GM12878 (cell line): ENCODE results near the gene OMP. TPM values are rescaled to one million over a fixed set of nuclear protein-coding genes. Genes with fewer than 3 reads are reported as not detected.

ENCODE experiments used
- ATAC-seq: fragments of 200-7000 bp; cut with Tn5 transposase; 3 replicates; pipeline ENCODE4 v1.9.1; 2020; ENCODE audit warnings: mild to moderate bottlenecking, moderate library complexity
- BruUV-seq: library from RNA; stranded (reverse); fragments of 400-500 nt; replicated peaks from 2 replicates; lab custom pipeline; 2021; lab: Mats Ljungman, UMichigan
- CTCF ChIA-PET: fragments of 300-600 bp; sonication (Branson Sonifier 250); formaldehyde crosslinking; extraction: SDS; loops from one replicate; lab custom pipeline; 2021; ENCODE audit warnings: inconsistent platforms; lab: Yijun Ruan, JAX
- POLR2A ChIA-PET: fragments of 350-600 bp; formaldehyde crosslinking; extraction: SDS; loops from one replicate; lab custom pipeline; 2021; ENCODE audit warnings: inconsistent platforms; lab: Charles Lee
- RAD21 ChIA-PET: fragments of 300-600 bp; sonication (Branson Sonifier 250); formaldehyde crosslinking; loops from one replicate; lab custom pipeline; 2023; ENCODE audit warnings: antibody characterized with exemption; ENCODE audit not compliant: unreplicated experiment; lab: Charles Lee
- SMC1A ChIA-PET: fragments of 300-600 bp; sonication (Branson Sonifier 250); formaldehyde crosslinking; loops from one replicate; lab custom pipeline; 2023; ENCODE audit not compliant: unreplicated experiment, uncharacterized antibody; lab: Charles Lee
- DNase-seq: peaks from one replicate; pipeline ENCODE4 v3.0.0-alpha.2; 2011; ENCODE audit warnings: low read depth, low spot score
- FAIRE-seq: peaks from 3 replicates; lab custom pipeline; 2011; peaks lifted over from hg19 to GRCh38; lab: Jason Lieb, UNC
- H2AFZ ChIP-seq: 2 replicates; pipeline ENCODE4 v1.6.0; 2011; ENCODE audit warnings: low read depth, low read length, control low read depth; ENCODE audit not compliant: control insufficient read depth
- H3K27ac ChIP-seq: 2 replicates; pipeline ENCODE4 v1.5.1; 2011; ENCODE audit warnings: control low read depth; ENCODE audit not compliant: control insufficient read depth, insufficient read depth
- H3K27me3 ChIP-seq, 2 experiments: replicated peaks in 1 of 2; 2 replicates each; pipeline versions ENCODE4 v1.6.0 to v1.6.1; 2011; ENCODE audit warnings: low read length in 1 of 2; ENCODE audit not compliant: control insufficient read depth in 2 of 2, insufficient read depth in 2 of 2
- H3K36me3 ChIP-seq, 2 experiments: 2 replicates each; pipeline ENCODE4 v1.5.1; 2011; ENCODE audit warnings: low read length in 1 of 2; ENCODE audit not compliant: control insufficient read depth in 2 of 2, insufficient read depth in 2 of 2
- H3K4me1 ChIP-seq: 2 replicates; pipeline ENCODE4 v1.6.1; 2011; ENCODE audit warnings: mild to moderate bottlenecking, low read length, moderate library complexity, mixed read lengths; ENCODE audit not compliant: control insufficient read depth, insufficient read depth
- H3K4me2 ChIP-seq: 2 replicates; pipeline ENCODE4 v1.6.0; 2011; ENCODE audit warnings: control low read depth; ENCODE audit not compliant: control insufficient read depth, insufficient read depth
- H3K4me3 ChIP-seq: fragments of 200-600 bp; sonication (generic); 2 replicates; pipeline ENCODE4 v1.5.1; 2016
- H3K79me2 ChIP-seq: 2 replicates; pipeline ENCODE4 v1.6.0; 2011; ENCODE audit warnings: low read length; ENCODE audit not compliant: control insufficient read depth, insufficient read depth
- H3K9ac ChIP-seq: 2 replicates; pipeline ENCODE4 v1.8.0; 2011; ENCODE audit warnings: low read length, control low read depth, mixed read lengths; ENCODE audit not compliant: control insufficient read depth, insufficient read depth
- H3K9me3 ChIP-seq: replicated peaks from 3 replicates; pipeline ENCODE4 v1.5.1; 2011; ENCODE audit warnings: mild to moderate bottlenecking, low read length; ENCODE audit not compliant: control insufficient read depth, insufficient read depth
- H4K20me1 ChIP-seq: 2 replicates; pipeline ENCODE4 v1.6.0; 2011; ENCODE audit not compliant: control insufficient read depth, insufficient read depth
- BACH1 ChIP-seq: fragments of 450-650 bp; IDR thresholded peaks from 2 replicates; pipeline ENCODE4 v1.6.1; 2017; ENCODE audit warnings: mild to moderate bottlenecking, borderline replicate concordance
- EGR1 ChIP-seq, 2 experiments: IDR thresholded peaks; 1 replicate in 1 of 2; 2 replicates in 1 of 2; pipeline ENCODE4 v1.6.1; 2011 to 2012; ENCODE audit warnings: low read depth in 2 of 2, low read length in 2 of 2, borderline replicate concordance in 1 of 2, mild to moderate bottlenecking in 1 of 2, moderate library complexity in 1 of 2
- EP300 ChIP-seq, 2 experiments: fragments of 150-350 bp in 1 of 2; IDR thresholded peaks; 2 replicates each; pipeline ENCODE4 v1.6.1; 2011 to 2012; ENCODE audit warnings: low read depth in 2 of 2, low read length in 2 of 2, borderline replicate concordance in 1 of 2, improper control_type of control experiment in 1 of 2, inconsistent platforms in 1 of 2; ENCODE audit not compliant: control insufficient read depth in 1 of 2
- HCFC1 ChIP-seq: fragments of 150-350 bp; IDR thresholded peaks from 2 replicates; pipeline ENCODE4 v1.6.1; 2014; ENCODE audit warnings: low read length
- HDAC6 ChIP-seq: fragments of 200-600 bp; sonication (generic); IDR thresholded peaks from one replicate; pipeline ENCODE4 v1.8.0; 2017; ENCODE audit warnings: antibody characterized with exemption; ENCODE audit not compliant: unreplicated experiment
- KAT2A ChIP-seq: conservative IDR thresholded peaks from 2 replicates; pipeline ENCODE4 v1.6.1; 2011; ENCODE audit warnings: low read depth, low read length; ENCODE audit not compliant: control insufficient read depth
- KDM1A ChIP-seq: fragments of 200-600 bp; sonication (generic); IDR thresholded peaks from 2 replicates; pipeline ENCODE4 v1.6.1; 2016; ENCODE audit warnings: borderline replicate concordance
- MEF2A ChIP-seq: IDR thresholded peaks from 2 replicates; pipeline ENCODE4 v1.6.1; 2011; ENCODE audit warnings: low read depth, mild to moderate bottlenecking, low read length, moderate library complexity; ENCODE audit not compliant: insufficient read depth
- NFIC ChIP-seq: IDR thresholded peaks from 2 replicates; pipeline ENCODE4 v1.6.1; 2012; ENCODE audit warnings: low read depth, mild to moderate bottlenecking, inconsistent platforms, low read length, moderate library complexity
- POLR2A ChIP-seq: IDR thresholded peaks from 2 replicates; pipeline ENCODE4 v1.6.1; 2011; ENCODE audit warnings: low read depth, mild to moderate bottlenecking, low read length
- POLR2AphosphoS5 ChIP-seq: IDR thresholded peaks from 2 replicates; pipeline ENCODE4 v1.6.1; 2011; ENCODE audit warnings: mild to moderate bottlenecking, low read length, inconsistent platforms
- ZNF622 ChIP-seq: fragments of 450-650 bp; IDR thresholded peaks from 2 replicates; pipeline ENCODE4 v1.6.1; 2017; ENCODE audit warnings: mild to moderate bottlenecking, inconsistent platforms
- WGBS: methylation state at CpG from one replicate; pipeline ENCODE4 v1.1.6; 2016; ENCODE audit warnings: low lambda C conversion rate; ENCODE audit not compliant: insufficient replicate concordance, insufficient coverage; ENCODE audit errors: missing lambda C conversion rate; 5-methylcytosine and 5-hydroxymethylcytosine counted together
- in situ Hi-C: fragments of 300-500 bp; cut with MboI; formaldehyde crosslinking; loops from 9 replicates; pipeline ENCODE4 v1.14.3; 2018; ENCODE audit warnings: mixed read lengths
- intact Hi-C: fragments of 100-400 bp; cut with micrococcal nuclease; formaldehyde crosslinking; loops from one replicate; pipeline ENCODE4 v1.14.2; 2022; ENCODE audit not compliant: unreplicated experiment
- polyA plus RNA-seq, 11 experiments: library from polyadenylated mRNA; depleted of rRNA in 4 of 11; unstranded in 6 of 11; stranded (reverse) in 5 of 11; fragments of >200 nt; fragmentation: Nextera tagmentation in 4 of 11; fragmentation: Illumina TruSeq in 1 of 11; extraction: Ambion mirVana in 4 of 11; extraction: Trizol in 1 of 11; gene quantifications; 1 replicate in 1 of 11; 2 replicates in 10 of 11; pipeline versions ENCODE4 v1.2.1 to v1.2.3, GENCODE V29; 2011 to 2016; ENCODE audit warnings: inconsistent platforms in 2 of 11, missing spikeins in 2 of 11, low read depth in 1 of 11
- total RNA-seq, 4 experiments: library from RNA; depleted of rRNA in 3 of 4; stranded (reverse); fragments of >200 nt in 3 of 4; fragmentation: Illumina TruSeq in 1 of 4; extraction: Trizol in 1 of 4; gene quantifications; 2 replicates each; pipeline versions ENCODE4 v1.2.1 to v1.2.3, GENCODE V29; 2013 to 2021
- TF ChIP-seq, protein P1 (sequence below): fragments of 150-350 bp; IDR thresholded peaks from 2 replicates; pipeline ENCODE4 v1.6.1; 2016; ENCODE audit warnings: low read depth, low read length
- TF ChIP-seq, protein P2 (sequence below): IDR thresholded peaks from 2 replicates; pipeline ENCODE4 v1.6.1; 2011; ENCODE audit warnings: borderline replicate concordance, low read depth, mild to moderate bottlenecking, moderate library complexity, mixed read lengths, low read length; ENCODE audit not compliant: insufficient read depth; ENCODE audit errors: extremely low read length
- TF ChIP-seq, protein P3 (sequence below): fragments of 450-650 bp; IDR thresholded peaks from 2 replicates; pipeline ENCODE4 v1.6.1; 2017; ENCODE audit warnings: low read depth, mild to moderate bottlenecking, moderate library complexity
- TF ChIP-seq, protein P4 (sequence below): fragments of 450-650 bp; IDR thresholded peaks from 2 replicates; pipeline ENCODE4 v1.6.1; 2017; ENCODE audit warnings: borderline replicate concordance

OMP gene
- total and polyA plus RNA-seq, 10 of the 15 experiments (the other 5 are each of a cell fraction or from before 2014, with no cell fraction given) = not detected

DNA sequence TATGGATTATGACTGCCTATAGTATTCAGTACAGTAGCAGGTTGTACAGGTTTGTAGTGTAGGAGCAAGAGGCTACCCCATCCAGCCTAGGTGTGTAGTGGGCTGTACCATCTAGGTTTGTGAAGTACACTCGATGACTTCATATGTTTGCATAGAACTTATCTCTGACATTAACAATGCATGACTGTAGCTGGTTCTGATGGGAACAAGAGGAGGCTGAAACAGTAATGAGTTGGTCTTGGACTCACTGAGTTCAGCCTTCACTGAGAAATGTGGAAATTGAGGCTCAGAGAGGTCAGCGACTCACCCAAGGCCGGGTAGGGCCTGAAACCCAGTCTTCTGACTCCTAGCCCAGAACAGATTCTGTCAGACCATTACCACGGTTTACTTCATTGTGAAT, 38.4 kb downstream of the OMP start:
- H3K27me3 ChIP-seq = no peaks in the 10 kb centered on the region; a peak in 2 of 4 replicates
- in situ Hi-C loops = no loop called here
- H3K36me3 ChIP-seq = no peaks in the 10 kb centered on the region
- FAIRE-seq = no peak
- H3K4me3 ChIP-seq = no peak overlapping the region
- H2AFZ ChIP-seq = no peak overlapping the region
- 26% methylated on average over 4 of the region's 4 CpGs for WGBS
- H3K4me1 ChIP-seq = no peaks in the 10 kb centered on the region
- no peak overlapping the region for H3K27ac ChIP-seq
- ChIA-PET RAD21 (no interaction called here), CTCF (interaction anchor here (0.6 to 2.0 kb wide), 2 partner anchors 14 to 135 kb away, joined by 3 to 8 read pairs; partner anchors contain the start of gene MYO7A), SMC1A (no interaction called here), POLR2A (no interaction called here)
- ATAC-seq = no peak
- no TSS peak for BruUV-seq
- no peak for DNase-seq
- no peak overlapping the region for H3K9ac ChIP-seq
- no peak overlapping the region for H3K4me2 ChIP-seq
- intact Hi-C loops = no loop called here
- no peaks in the 10 kb centered on the region for H3K9me3 ChIP-seq
- no peaks in the 10 kb centered on the region for H4K20me1 ChIP-seq
- H3K79me2 ChIP-seq = no peaks in the 10 kb centered on the region
- TF ChIP-seq, protein P1, sequence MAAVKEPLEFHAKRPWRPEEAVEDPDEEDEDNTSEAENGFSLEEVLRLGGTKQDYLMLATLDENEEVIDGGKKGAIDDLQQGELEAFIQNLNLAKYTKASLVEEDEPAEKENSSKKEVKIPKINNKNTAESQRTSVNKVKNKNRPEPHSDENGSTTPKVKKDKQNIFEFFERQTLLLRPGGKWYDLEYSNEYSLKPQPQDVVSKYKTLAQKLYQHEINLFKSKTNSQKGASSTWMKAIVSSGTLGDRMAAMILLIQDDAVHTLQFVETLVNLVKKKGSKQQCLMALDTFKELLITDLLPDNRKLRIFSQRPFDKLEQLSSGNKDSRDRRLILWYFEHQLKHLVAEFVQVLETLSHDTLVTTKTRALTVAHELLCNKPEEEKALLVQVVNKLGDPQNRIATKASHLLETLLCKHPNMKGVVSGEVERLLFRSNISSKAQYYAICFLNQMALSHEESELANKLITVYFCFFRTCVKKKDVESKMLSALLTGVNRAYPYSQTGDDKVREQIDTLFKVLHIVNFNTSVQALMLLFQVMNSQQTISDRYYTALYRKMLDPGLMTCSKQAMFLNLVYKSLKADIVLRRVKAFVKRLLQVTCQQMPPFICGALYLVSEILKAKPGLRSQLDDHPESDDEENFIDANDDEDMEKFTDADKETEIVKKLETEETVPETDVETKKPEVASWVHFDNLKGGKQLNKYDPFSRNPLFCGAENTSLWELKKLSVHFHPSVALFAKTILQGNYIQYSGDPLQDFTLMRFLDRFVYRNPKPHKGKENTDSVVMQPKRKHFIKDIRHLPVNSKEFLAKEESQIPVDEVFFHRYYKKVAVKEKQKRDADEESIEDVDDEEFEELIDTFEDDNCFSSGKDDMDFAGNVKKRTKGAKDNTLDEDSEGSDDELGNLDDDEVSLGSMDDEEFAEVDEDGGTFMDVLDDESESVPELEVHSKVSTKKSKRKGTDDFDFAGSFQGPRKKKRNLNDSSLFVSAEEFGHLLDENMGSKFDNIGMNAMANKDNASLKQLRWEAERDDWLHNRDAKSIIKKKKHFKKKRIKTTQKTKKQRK = no peak
- TF ChIP-seq ZNF622 (no peak), KAT2A (no peak), MEF2A (no peak), EGR1 (IDR thresholded peaks at IDR 0.05; ENCODE audit: borderline replicate concordance in 1 of 2, low read depth in 2 of 2, low read length in 2 of 2) (no peak), POLR2A (no peak), KDM1A (no peak), HDAC6 (no peak), HCFC1 (no peak), EP300 (IDR thresholded peaks at IDR 0.05; ENCODE audit: borderline replicate concordance in 1 of 2, control insufficient read depth in 1 of 2, low read depth in 2 of 2, low read length in 2 of 2) (no peak), NFIC (no peak), POLR2AphosphoS5 (no peak), BACH1 (no peak)
- TF ChIP-seq, protein P2, sequence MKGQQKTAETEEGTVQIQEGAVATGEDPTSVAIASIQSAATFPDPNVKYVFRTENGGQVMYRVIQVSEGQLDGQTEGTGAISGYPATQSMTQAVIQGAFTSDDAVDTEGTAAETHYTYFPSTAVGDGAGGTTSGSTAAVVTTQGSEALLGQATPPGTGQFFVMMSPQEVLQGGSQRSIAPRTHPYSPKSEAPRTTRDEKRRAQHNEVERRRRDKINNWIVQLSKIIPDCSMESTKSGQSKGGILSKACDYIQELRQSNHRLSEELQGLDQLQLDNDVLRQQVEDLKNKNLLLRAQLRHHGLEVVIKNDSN = no peak
- TF ChIP-seq, protein P3, sequence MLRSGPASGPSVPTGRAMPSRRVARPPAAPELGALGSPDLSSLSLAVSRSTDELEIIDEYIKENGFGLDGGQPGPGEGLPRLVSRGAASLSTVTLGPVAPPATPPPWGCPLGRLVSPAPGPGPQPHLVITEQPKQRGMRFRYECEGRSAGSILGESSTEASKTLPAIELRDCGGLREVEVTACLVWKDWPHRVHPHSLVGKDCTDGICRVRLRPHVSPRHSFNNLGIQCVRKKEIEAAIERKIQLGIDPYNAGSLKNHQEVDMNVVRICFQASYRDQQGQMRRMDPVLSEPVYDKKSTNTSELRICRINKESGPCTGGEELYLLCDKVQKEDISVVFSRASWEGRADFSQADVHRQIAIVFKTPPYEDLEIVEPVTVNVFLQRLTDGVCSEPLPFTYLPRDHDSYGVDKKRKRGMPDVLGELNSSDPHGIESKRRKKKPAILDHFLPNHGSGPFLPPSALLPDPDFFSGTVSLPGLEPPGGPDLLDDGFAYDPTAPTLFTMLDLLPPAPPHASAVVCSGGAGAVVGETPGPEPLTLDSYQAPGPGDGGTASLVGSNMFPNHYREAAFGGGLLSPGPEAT = no peak
- TF ChIP-seq, protein P4, sequence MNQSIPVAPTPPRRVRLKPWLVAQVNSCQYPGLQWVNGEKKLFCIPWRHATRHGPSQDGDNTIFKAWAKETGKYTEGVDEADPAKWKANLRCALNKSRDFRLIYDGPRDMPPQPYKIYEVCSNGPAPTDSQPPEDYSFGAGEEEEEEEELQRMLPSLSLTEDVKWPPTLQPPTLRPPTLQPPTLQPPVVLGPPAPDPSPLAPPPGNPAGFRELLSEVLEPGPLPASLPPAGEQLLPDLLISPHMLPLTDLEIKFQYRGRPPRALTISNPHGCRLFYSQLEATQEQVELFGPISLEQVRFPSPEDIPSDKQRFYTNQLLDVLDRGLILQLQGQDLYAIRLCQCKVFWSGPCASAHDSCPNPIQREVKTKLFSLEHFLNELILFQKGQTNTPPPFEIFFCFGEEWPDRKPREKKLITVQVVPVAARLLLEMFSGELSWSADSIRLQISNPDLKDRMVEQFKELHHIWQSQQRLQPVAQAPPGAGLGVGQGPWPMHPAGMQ = no peak
